Subcutaneous abdominal adipose tissue (tissue), 5 donors: Measurements from ENCODE around the gene PACRG.

Experiments
- H3K27ac ChIP-seq: one replicate; pipeline ENCODE4 v1.7.0; 2013; ENCODE audit warnings: low read depth, mild to moderate bottlenecking, inconsistent platforms, low read length, moderate library complexity
- H3K27me3 ChIP-seq, 5 donors: one replicate each; pipeline ENCODE4 v1.7.0; 2013; ENCODE audit warnings: low read length in 5 of 5, inconsistent platforms in 1 of 5; ENCODE audit not compliant: control insufficient read depth in 5 of 5, insufficient read depth in 4 of 5
- H3K36me3 ChIP-seq, 5 donors: one replicate each; pipeline ENCODE4 v1.7.0; 2013; ENCODE audit warnings: low read length in 5 of 5; ENCODE audit not compliant: control insufficient read depth in 5 of 5, insufficient read depth in 5 of 5
- H3K4me1 ChIP-seq, 5 donors: one replicate each; pipeline ENCODE4 v1.7.0; 2013; ENCODE audit warnings: low read length in 5 of 5, mild to moderate bottlenecking in 3 of 5, moderate library complexity in 1 of 5; ENCODE audit not compliant: control insufficient read depth in 5 of 5, insufficient read depth in 5 of 5
- H3K4me3 ChIP-seq, 5 donors: one replicate each; pipeline ENCODE4 v1.7.0; 2013; ENCODE audit warnings: low read length in 5 of 5, low read depth in 1 of 5
- H3K9ac ChIP-seq, 5 donors: one replicate each; pipeline ENCODE4 v1.7.0; 2013; ENCODE audit warnings: low read length in 5 of 5, mild to moderate bottlenecking in 4 of 5, moderate library complexity in 3 of 5
- H3K9me3 ChIP-seq, 5 donors: one replicate each; pipeline ENCODE4 v1.7.0; 2013; ENCODE audit warnings: low read length in 5 of 5; ENCODE audit not compliant: control insufficient read depth in 5 of 5
- donor health status: healthy.
- donor health status: healthy.
- donor health status: healthy.
- donor health status: healthy.
- donor health status: healthy.

PACRG gene

GRCh38 chr6:162751211-162751859 lies 23.6 kb downstream of the PACRG start:
- Histone ChIP-seq H3K36me3 (no peaks in the 10 kb centered on the region), H3K4me3 (no peak overlapping the region), H3K9me3 (peaks cover 0 to 2% (median 0%) of the 10 kb centered on the region in 5 donors), H3K9ac (no peak overlapping the region), H3K27me3 (no peaks in the 10 kb centered on the region), H3K27ac (no peak overlapping the region), H3K4me1 (no peaks in the 10 kb centered on the region)

GRCh38 chr6:162753775-162754174 lies 26.0 kb downstream of the PACRG start:
- Histone ChIP-seq H3K9ac (no peak overlapping the region), H3K4me1 (no peaks in the 10 kb centered on the region)

DNA sequence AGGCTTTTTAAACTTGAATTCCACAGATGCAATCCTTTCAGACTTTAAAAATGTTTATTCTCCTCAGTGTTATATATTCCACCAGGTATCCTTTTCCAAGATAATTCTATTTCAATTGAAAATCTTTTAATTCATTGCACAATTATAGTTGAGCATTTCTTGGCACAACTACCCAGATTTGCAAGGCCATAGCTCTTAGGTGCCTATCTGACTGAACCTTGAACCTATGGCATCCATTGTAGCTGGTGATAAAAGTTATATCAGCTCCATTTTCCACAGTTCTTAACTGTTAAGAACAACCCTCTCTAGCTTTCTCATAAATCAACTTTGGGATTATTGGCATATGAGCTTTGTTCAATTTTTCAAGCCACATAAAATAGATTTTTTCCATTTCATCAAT lies 42.4 kb downstream of the PACRG start:
- H3K9me3 ChIP-seq = no peaks in the 10 kb centered on the region
- no peak overlapping the region for H3K9ac ChIP-seq
- no peak overlapping the region for H3K4me3 ChIP-seq
- no peak overlapping the region for H3K27ac ChIP-seq
- H3K27me3 ChIP-seq = no peaks in the 10 kb centered on the region
- H3K4me1 ChIP-seq = no peaks in the 10 kb centered on the region
- no peaks in the 10 kb centered on the region for H3K36me3 ChIP-seq

More at GRCh38 chr6:162753775-162754174, 26.0 kb downstream of the PACRG start:
- H3K4me3 ChIP-seq = no peak overlapping the region
- no peak overlapping the region for H3K27ac ChIP-seq
- peaks cover 0 to 2% (median 0%) of the 10 kb centered on the region in 5 donors for H3K9me3 ChIP-seq
- no peaks in the 10 kb centered on the region for H3K36me3 ChIP-seq
- H3K27me3 ChIP-seq = no peaks in the 10 kb centered on the region

DNA sequence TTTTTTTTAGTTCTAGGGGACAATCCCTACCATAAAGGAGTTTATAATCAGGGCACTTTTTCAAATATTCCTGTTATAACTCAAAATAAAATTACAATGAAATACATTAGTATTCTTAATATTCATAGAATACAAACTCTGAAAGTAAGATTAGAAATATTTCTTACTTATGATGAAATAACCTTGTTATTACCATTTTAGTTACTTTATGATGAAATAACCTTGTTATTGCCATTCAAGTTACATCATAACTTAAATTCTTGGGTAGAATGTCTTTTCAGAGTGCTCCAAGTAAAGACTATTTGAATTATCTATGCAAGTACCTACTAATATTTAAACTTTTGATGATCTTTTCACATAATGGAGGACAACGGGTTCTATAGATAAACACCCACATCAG lies 43.2 kb downstream of the PACRG start:
- no peak overlapping the region for H3K9ac ChIP-seq
- H3K4me3 ChIP-seq = no peak overlapping the region
- no peaks in the 10 kb centered on the region for H3K4me1 ChIP-seq
- H3K27me3 ChIP-seq = no peaks in the 10 kb centered on the region
- no peaks in the 10 kb centered on the region for H3K36me3 ChIP-seq
- no peaks in the 10 kb centered on the region for H3K9me3 ChIP-seq
- no peak overlapping the region for H3K27ac ChIP-seq

DNA sequence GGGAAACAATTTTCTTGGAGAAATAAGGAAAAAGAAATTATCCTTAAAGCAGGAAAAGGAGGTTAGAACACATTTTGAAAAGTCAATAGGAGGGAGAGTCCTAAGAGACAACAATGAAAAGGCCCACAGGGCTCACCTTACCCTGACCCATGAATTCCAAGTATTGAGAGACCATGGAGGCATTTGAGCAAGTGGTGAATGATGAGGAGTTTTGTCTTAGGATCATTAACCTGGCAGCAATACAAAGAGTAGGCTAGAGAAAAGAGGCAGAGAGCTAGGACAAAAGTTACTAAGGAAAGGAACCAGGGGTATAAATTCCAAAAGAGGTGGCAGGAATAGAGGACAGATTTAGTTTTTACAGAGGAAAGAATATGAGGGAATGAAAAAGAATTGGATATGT lies 44.7 kb downstream of the PACRG start:
- H3K4me1 ChIP-seq = no peaks in the 10 kb centered on the region
- no peak overlapping the region for H3K9ac ChIP-seq
- no peak overlapping the region for H3K27ac ChIP-seq
- no peak overlapping the region for H3K4me3 ChIP-seq
- H3K9me3 ChIP-seq = no peaks in the 10 kb centered on the region
- H3K36me3 ChIP-seq = no peaks in the 10 kb centered on the region
- H3K27me3 ChIP-seq = no peaks in the 10 kb centered on the region

DNA sequence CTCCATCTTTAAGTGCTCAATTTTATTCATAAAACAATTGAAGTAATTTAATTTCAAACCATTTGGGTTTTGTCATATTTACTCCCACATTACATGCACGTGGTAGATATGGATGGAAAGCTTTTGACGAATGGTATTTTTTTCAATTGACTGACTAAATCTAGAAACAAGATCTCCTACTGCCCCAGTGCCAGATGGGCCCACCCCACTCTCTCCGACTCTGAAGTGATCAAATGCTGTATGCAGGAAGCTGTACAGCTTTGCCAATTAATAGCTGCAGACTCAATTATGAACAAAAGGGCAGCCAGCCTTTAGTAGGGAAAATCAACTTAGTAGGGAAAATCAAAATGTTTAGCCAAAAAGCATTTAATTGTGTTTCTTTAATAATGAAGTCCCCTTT lies 46.2 kb downstream of the PACRG start:
- Histone ChIP-seq H3K9ac (no peak overlapping the region), H3K36me3 (no peaks in the 10 kb centered on the region), H3K9me3 (peaks cover 0 to 4% (median 0%) of the 10 kb centered on the region in 5 donors), H3K27ac (no peak overlapping the region), H3K27me3 (no peaks in the 10 kb centered on the region), H3K4me3 (no peak overlapping the region), H3K4me1 (no peaks in the 10 kb centered on the region)

DNA sequence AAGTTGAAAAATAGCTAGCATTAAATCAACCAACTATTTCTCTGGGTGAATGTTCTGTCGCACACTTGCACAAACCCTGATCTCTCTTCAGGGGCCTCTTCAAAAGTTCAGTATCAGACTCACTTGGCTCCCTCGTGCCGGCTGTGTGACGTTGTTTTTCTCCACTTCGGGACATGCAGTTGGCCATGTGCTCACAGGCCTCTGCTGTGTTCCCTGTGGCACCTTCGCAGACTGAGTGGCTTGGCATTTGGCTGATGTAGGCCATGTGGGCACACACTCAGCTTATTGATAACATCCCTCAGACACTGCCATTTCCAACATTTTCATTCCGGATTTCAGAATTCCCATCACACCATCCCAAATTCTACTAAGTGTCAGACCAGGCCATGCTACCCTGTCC lies 49.3 kb downstream of the PACRG start:
- Histone ChIP-seq H3K27me3 (no peaks in the 10 kb centered on the region), H3K9me3 (peaks cover 0 to 19% (median 2%) of the 10 kb centered on the region in 5 donors), H3K27ac (no peak overlapping the region), H3K9ac (no peak overlapping the region), H3K4me1 (no peaks in the 10 kb centered on the region), H3K36me3 (no peaks in the 10 kb centered on the region), H3K4me3 (no peak overlapping the region)

- Histone ChIP-seq H3K27me3 (no peaks in the 10 kb centered on the region), H3K4me3 (no peak overlapping the region), H3K36me3 (no peaks in the 10 kb centered on the region), H3K9ac (no peak overlapping the region), H3K27ac (no peak overlapping the region), H3K9me3 (peaks cover 0 to 23% (median 5%) of the 10 kb centered on the region in 5 donors), H3K4me1 (no peaks in the 10 kb centered on the region)
Observed at GRCh38 chr6:162778603-162779002, 50.8 kb downstream of the PACRG start.

DNA sequence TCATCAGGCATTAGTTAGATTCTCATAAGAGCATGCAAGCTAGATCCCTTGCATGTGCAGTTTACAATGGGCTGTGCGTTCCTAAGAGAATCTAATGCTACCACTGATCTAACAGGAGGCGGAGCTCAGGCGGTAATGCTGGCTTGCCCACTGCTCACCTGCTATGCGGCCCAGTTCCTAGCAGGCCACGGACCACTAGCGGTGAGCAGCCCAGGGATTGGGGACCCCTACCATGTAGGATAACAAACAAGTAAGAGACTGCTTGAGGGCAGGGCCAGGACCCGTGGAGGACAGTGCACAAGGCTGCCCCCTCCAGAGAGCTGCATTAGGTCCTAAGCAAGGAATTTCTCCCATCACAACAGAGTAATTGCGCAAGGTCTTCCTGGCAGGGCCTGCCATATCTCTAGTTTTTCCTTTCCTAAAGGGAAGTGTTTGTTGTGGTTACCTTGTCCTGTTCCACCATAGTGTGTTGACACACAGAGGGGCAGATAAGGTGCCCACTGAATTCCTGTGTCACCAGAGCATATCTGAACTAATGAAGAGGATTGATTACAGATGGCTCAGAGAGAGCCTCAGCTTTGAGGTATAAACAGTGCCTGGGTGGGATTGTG lies 58.0 kb downstream of the PACRG start:
- Histone ChIP-seq H3K9ac (no peak overlapping the region), H3K4me3 (no peak overlapping the region), H3K36me3 (no peaks in the 10 kb centered on the region), H3K27me3 (no peaks in the 10 kb centered on the region), H3K4me1 (no peaks in the 10 kb centered on the region), H3K9me3 (peaks cover 2 to 21% (median 5%) of the 10 kb centered on the region in 5 donors), H3K27ac (no peak overlapping the region)

- H3K4me3 ChIP-seq = no peak overlapping the region
- no peaks in the 10 kb centered on the region for H3K27me3 ChIP-seq
- H3K9me3 ChIP-seq = no peaks in the 10 kb centered on the region
- no peaks in the 10 kb centered on the region for H3K4me1 ChIP-seq
- no peaks in the 10 kb centered on the region for H3K36me3 ChIP-seq
- no peak overlapping the region for H3K27ac ChIP-seq
- H3K9ac ChIP-seq = no peak overlapping the region
Observed at GRCh38 chr6:162798546-162799266, 70.9 kb downstream of the PACRG start.
